Hematopoietic multipotent progenitor cell treated with erythropoietin and hydrocortisone succinate and interleukin-3 and kit ligand, for 6 days (in vitro differentiated cells): Measurements from ENCODE around the gene EHBP1L1.
A peak's percentile ranks its signal among the peaks of the same experiment; 100 is the strongest.
"Not testable (repeated sequence)": the region's sequence is repeated elsewhere in the genome, so short reads cannot be mapped to it uniquely, and the experiment has no call there.

ENCODE experiments used
- DNase-seq: peaks from one replicate; pipeline ENCODE4 v3.0.0-alpha.2; 2015

The EHBP1L1 gene

GRCh38 chr11:65562788-65563187 is 13.1 kb upstream of the EHBP1L1 start:
- DNase-seq, result no peak

DNA sequence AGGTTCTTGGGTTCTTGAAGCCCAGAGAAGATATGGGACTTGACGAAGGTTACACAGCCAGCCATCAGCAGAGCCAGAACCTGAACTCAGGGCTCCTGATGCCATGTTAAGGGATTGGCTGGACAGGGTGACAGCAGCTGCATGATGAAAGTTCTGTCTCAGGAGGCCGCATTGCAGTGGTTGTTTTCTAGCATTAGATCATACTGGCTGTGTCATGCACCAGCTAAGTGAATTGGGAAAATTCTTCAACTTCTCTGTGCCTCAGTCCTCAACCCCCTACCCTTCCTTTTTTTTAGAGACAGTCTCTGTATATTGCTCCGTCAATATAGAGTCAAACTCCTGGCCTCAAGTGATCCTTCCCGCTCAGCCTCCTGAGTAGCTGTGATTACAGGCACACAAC is 12.3 kb upstream of the EHBP1L1 start:
- no peak for DNase-seq

DNA sequence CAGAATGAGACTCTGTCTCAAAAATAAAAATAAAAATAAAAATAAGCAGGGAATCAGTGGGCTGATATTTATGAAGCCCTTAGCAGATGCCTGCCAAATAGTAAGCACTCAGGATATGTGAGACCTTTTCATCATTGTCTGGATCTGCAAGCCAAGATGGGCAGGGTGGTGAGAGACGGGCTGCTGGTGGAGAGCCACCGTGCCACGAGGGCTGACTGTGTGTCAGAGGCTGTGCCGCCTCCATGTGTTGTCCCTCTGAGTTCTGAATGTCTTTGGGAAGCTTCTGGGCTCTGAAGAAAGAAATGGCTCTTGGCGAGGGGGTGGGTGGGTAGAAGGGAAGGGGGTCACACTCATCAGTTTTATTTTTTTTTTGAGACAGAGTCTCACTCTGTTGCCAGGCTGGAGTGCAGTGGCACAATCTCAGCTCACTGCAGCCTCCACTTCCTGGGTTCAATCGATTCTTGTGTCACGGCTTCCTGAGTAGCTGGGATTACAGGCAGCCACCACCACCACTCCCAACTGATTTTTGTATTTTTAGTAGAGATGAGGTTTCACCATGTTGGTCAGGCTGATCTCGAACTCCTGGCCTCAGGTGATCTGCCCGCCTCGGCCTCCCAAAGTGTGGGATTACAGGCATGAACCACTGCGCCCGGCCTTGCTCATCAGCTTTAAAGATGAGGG is 10.8 kb upstream of the EHBP1L1 start:
- not testable (repeated sequence) for DNase-seq

DNA sequence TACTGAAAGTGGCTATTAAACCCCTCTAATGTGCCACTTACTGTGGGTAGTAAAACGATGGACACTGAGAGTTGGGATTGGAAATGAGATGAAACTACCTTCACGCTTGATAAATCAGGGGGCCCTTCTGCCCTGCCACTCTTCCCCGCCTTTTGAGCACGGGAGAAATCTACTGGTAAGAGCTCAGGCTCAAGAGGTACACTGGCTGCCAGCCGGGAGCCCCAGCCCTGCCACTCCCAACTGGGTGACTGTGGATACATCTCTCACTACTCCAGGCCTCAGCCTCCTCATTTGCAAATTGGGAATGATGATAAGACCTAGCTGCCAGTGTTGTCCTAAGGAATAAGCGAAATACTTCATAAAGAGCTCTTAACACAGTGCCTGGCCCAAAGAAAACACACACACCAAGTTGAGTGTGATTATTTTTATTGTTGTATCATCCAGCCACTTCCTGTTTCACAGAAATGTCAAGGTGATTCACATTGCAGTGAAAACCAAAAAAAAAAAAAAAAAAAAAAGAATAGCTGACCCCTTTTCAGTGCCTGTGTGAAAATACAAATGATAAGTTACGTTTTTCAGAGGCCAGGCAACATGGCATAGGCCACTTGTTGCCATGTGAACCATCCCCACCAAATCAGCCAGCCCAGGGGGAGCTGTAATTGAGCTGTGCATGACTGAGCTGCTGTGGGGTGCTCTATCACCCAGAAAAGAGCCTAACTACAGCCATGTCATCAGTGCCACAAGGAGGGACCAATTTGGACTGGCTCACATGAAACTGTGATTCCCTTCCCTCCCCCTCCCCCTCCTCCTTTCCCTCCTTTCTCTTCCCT is 10.0 kb upstream of the EHBP1L1 start:
- DNase-seq, result no peak

DNA sequence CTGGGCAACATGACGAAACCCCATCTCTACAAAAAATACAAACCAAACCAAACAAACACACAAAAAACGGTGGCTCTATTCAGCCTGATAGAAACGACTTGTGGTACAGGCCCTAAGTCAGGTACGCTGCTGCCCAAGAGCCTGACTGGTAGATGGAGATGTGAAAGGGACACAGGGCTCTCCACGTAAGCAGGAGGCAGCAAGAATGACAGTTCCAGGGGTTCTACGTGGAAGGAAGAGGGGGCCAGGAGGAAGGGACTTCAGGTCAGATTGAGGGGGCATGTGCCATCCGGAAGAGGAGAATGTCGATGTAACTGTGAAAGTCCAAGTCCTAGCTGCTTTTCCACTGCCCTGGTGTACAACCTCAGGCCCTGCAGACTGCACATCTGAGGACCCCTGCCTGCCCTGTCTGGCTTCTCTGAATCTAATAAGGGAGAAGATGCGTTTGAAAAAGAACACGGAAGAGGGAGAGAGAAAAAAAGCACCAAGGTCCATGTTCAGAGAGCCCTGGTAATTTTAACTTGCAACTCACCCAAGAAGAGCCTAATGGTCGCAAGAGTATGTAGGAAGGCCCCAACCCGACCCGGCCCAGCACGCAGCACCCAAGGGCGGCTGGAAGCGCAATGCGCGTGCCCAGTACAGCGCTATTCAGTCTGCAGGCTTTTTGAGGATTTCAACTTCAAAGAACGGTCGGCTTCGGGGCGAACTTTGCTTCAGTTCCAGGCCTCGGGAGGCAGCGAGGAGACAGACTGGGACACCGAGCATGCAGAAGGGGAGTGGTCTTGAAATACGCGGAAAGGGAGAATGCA is 6.5 kb upstream of the EHBP1L1 start:
- no peak for DNase-seq

- peak; percentile 99 for DNase-seq
Observed at GRCh38 chr11:65569973-65570918, 5.6 kb upstream of the EHBP1L1 start, which contains the start of gene ZNRD2. Gene ZNRD2, plus strand, starts transcription at chr11:65570477. Its CDS starts 15 bp downstream, at chr11:65570492.

DNA sequence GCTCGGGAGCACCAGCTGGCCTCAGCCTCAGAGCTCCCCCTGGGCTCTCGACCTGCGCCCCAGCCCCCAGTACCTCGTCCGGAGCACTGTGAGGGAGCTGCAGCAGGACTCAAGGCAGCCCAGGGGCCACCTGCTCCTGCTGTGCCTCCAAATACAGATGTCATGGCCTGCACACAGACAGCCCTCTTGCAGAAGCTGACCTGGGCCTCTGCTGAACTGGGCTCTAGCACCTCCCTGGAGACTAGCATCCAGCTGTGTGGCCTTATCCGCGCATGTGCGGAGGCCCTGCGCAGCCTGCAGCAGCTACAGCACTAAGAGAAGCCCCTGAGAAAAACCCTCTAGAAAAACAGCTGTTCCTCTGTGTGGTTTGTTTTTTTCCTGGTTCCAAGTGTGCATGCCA is 4.4 kb upstream of the EHBP1L1 start:
- no peak for DNase-seq

DNA sequence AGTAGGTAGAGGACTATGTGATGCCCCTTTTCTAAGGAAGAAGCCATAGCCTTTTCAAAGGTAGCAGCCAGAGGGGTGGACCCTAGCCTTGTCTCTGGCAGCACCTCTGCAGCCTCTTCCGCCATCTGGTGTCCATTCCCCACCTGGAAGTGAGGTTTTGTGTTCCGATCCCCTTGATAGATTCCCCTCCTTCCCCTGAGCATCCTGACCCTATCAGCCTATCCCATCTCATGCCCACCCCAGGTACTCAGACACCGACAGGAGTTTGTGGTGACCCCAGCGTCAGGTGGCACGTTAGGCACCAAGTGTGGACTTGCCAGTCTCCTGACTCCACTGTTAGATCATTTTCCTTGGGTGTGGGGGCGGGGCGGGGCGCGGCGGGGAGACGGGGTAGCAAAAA is 3.9 kb upstream of the EHBP1L1 start:
- DNase-seq, result peak; percentile 73

DNA sequence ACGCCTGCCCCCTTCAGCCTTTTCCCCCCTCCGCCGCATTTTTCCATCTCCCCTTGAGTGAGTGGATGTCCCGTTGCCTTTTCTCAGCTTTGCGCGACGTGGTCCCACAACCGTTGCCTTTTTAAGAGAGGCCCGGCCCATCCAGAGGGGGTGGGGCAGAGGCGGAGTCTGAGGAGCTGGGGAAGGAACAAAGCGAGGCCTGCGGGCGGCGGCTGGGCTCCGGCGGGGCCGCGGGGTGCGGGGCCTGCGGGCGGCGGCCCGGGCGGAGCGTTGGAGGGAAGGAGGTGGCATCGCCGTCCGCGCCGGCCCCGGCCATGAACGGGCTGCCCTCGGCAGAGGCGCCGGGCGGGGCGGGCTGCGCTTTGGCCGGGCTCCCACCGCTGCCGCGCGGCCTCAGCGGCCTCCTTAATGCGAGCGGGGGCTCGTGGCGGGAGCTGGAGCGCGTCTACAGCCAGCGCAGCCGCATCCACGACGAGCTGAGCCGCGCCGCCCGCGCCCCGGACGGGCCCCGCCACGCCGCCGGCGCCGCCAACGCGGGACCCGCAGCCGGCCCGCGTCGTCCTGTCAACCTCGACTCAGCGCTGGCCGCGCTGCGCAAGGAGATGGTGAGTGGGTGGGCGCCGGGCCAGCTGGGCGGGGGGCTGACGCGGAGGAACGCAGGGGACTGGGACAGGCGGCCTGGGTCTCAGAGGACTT is 3.3 kb upstream of the EHBP1L1 start, which contains the start of gene FAM89B:
Gene FAM89B (plus strand): TSS at position 183 of the 696 bp plus-strand sequence. CDS start 132 bp downstream, at position 315.
- peak; percentile 96 for DNase-seq

- DNase-seq, result no peak
Observed at GRCh38 chr11:65573391-65574079, 2.3 kb upstream of the EHBP1L1 start.

- peak; percentile 94 for DNase-seq
Observed at GRCh38 chr11:65574109-65574810, 1.6 kb upstream of the EHBP1L1 start.

DNA sequence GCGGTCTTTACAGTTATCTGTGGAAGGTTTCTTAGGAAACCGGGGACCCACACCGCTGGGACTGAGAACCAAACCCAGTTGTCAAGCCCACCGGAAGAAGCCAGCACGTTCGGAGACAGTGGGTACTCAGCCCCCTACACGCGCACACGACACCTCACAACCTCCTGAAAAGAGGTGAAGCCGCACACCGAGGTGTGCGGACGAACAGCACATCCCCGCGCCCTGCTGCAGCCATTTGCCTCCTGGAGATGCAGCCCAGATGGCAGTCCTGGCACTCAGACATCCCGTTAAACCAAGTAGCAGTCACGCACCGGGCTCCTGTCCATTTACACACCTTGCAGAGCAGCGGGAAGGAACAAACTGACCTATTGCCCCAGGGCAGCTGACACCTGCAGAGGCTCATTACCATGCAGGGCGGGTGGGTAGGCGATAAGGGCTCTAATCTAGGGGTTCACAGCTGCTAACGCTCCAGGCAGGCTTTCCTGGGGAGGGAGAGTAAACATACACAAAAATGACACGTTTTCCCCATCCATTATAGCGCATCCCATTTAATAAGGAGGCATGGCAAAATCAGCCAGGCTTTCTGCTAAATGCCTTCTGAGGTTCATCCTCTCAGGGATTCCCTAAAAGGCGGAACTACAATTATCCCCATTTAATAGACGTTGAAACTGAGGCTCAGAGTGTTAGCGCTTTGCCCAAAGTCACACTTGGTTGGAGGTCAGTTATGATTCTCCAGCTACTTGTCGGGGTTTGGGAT is 864 bp upstream of the EHBP1L1 start:
- DNase-seq, result peak; percentile 87

DNA sequence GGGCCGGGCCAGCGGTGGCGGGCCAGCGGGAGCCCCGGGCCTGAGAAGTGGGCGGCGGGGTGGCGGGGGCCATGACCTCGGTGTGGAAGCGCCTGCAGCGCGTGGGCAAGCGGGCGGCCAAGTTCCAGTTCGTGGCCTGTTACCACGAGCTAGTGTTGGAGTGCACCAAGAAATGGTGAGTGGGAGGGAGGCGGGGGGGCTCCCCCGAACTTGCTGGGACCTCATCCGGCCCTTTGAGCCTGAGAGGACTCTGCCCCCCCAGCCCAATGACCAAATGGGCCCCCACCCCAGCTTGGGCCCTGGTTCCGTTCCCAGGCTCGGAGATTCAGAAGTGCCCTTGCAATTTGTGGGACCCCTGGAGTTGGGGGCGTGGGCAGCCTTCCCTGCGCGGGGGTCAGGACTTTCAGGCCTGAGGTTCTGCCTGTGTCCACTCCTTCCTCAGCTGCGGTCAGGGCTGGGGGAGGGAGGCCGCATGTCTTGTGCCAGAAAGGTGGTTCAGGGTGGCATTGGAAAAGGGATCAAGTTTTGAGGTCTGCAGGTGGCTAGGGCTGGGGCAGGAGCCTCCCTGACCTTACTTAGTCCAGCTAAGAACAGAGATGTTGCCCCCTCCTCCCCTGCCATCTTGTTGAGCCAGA is 496 bp downstream of the EHBP1L1 start:
- no peak for DNase-seq

GRCh38 chr11:65576867-65577755 is 1.3 kb downstream of the EHBP1L1 start:
- peak; percentile 76 for DNase-seq

- DNase-seq, result no peak
Observed at GRCh38 chr11:65577756-65578109, 1.9 kb downstream of the EHBP1L1 start.

DNA sequence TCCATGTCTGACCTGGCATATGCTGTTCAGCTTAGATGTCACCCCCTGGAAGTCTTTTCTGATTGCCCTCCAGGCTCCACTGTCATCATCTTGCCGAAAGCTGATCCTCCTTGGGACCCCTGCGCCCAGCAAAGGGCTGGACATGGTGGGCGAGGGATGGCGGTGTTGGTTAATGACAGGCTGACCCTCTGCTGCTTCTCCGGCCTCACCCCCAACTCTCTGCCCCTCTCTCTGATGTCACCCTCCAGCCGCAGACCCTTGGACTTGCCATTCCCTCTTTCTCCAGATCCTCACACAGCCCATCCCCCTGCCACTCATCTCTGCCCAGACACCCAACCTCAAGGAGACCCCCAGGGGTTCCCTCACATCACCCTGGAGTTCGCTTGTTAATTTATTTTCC is 2.3 kb downstream of the EHBP1L1 start:
- no peak for DNase-seq

- DNase-seq, result peak; percentile 88
Observed at GRCh38 chr11:65578667-65579066, 2.8 kb downstream of the EHBP1L1 start.

DNA sequence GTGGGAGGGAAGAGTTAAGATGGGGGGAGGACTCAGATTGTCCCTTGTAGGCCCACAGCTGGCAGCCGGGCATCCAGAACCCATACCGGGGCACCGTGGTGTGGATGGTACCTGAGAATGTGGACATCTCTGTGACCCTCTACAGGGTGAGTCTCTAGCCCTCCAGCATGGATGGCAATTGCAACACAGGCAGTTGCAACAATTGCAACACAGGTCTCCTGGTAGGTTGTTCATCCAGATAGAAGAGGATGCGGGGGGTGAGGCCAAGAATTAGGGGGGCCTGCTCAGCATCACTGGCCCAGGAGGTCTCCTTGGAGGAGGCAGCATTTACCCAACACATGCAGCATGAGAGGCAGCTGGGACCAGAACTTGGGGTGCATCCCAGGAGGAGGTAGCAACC is 3.4 kb downstream of the EHBP1L1 start:
- no peak for DNase-seq
